Measurements from ENCODE around the gene EVX1.

EVX1 gene

GRCh38 chr7:27242555-27243339 is at the start of gene EVX1:
Gene EVX1 (plus strand): TSS chr7:27242802. CDS start chr7:27243031, 229 bp downstream.
- no peak for DNase-seq

GRCh38 chr7:27193335-27194001 is 49.1 kb upstream of the EVX1 start:
- in situ Hi-C loops (cut with HindIII; ENCODE audit: low pct_ligation_motif_present, low pct_unique_long_range_greater_than_20kb, low sequenced_read_pairs): no loop called here
- no peak for DNase-seq

More at GRCh38 chr7:27242555-27243339, at the start of gene EVX1:
- in situ Hi-C loops (cut with HindIII; ENCODE audit: low pct_ligation_motif_present, low pct_unique_long_range_greater_than_20kb, low sequenced_read_pairs): no loop called here

GRCh38 chr7:27194002-27194352 is 48.6 kb upstream of the EVX1 start:
- in situ Hi-C loops (cut with HindIII; ENCODE audit: low pct_ligation_motif_present, low pct_unique_long_range_greater_than_20kb, low sequenced_read_pairs): no loop called here
- DNase-seq: no peak

- DNase-seq: no peak
- in situ Hi-C loops (cut with HindIII; ENCODE audit: low pct_ligation_motif_present, low pct_unique_long_range_greater_than_20kb, low sequenced_read_pairs): no loop called here
Measured at GRCh38 chr7:27194686-27195379, 47.8 kb upstream of the EVX1 start.

GRCh38 chr7:27196287-27196767 is 46.3 kb upstream of the EVX1 start:
- DNase-seq: peak; percentile 78
- in situ Hi-C loops (cut with HindIII; ENCODE audit: low pct_ligation_motif_present, low pct_unique_long_range_greater_than_20kb, low sequenced_read_pairs): no loop called here

GRCh38 chr7:27197137-27198042 is 45.2 kb upstream of the EVX1 start:
- no peak for DNase-seq
- in situ Hi-C loops (cut with HindIII; ENCODE audit: low pct_ligation_motif_present, low pct_unique_long_range_greater_than_20kb, low sequenced_read_pairs): no loop called here

GRCh38 chr7:27198138-27198841 is 44.3 kb upstream of the EVX1 start:
- in situ Hi-C loops (cut with HindIII; ENCODE audit: low pct_ligation_motif_present, low pct_unique_long_range_greater_than_20kb, low sequenced_read_pairs): no loop called here
- DNase-seq: no peak

GRCh38 chr7:27198871-27199801 is 43.5 kb upstream of the EVX1 start:
- peak; percentile 45 for DNase-seq
- in situ Hi-C loops (cut with HindIII; ENCODE audit: low pct_ligation_motif_present, low pct_unique_long_range_greater_than_20kb, low sequenced_read_pairs): no loop called here

- in situ Hi-C loops (cut with HindIII; ENCODE audit: low pct_ligation_motif_present, low pct_unique_long_range_greater_than_20kb, low sequenced_read_pairs): loop anchor here (25.0 kb wide), 1 partner anchor 387 kb away; no protein-coding TSS in a partner anchor
Measured at GRCh38 chr7:27199849-27200760, 42.5 kb upstream of the EVX1 start, which contains the start of gene HOXA13. Gene HOXA13 (minus strand): TSS chr7:27200091. CDS start chr7:27200077, 14 bp downstream.

GRCh38 chr7:27200761-27201579 is 41.6 kb upstream of the EVX1 start:
- in situ Hi-C loops (cut with HindIII; ENCODE audit: low pct_ligation_motif_present, low pct_unique_long_range_greater_than_20kb, low sequenced_read_pairs): loop anchor here (25.0 kb wide), 1 partner anchor 386 kb away; no protein-coding TSS in a partner anchor
- DNase-seq: no peak

More at GRCh38 chr7:27199849-27200760, 42.5 kb upstream of the EVX1 start, which contains the start of gene HOXA13:
- peak; percentile 84 for DNase-seq

- DNase-seq: no peak
- in situ Hi-C loops (cut with HindIII; ENCODE audit: low pct_ligation_motif_present, low pct_unique_long_range_greater_than_20kb, low sequenced_read_pairs): loop anchor here (25.0 kb wide), 1 partner anchor 386 kb away; no protein-coding TSS in a partner anchor
Measured at GRCh38 chr7:27201580-27202017, 41.0 kb upstream of the EVX1 start.

- in situ Hi-C loops (cut with HindIII; ENCODE audit: low pct_ligation_motif_present, low pct_unique_long_range_greater_than_20kb, low sequenced_read_pairs): loop anchor here (25.0 kb wide), 1 partner anchor 385 kb away; no protein-coding TSS in a partner anchor
- DNase-seq: no peak
Measured at GRCh38 chr7:27202018-27202861, 40.4 kb upstream of the EVX1 start.

GRCh38 chr7:27202862-27203134 is 39.8 kb upstream of the EVX1 start:
- DNase-seq: no peak
- in situ Hi-C loops (cut with HindIII; ENCODE audit: low pct_ligation_motif_present, low pct_unique_long_range_greater_than_20kb, low sequenced_read_pairs): loop anchor here (25.0 kb wide), 1 partner anchor 385 kb away; no protein-coding TSS in a partner anchor
